T-helper 2 cell (primary cell): ENCODE data around the gene SLC22A12.

ENCODE experiments used
- DNase-seq, 5 experiments: peaks; one replicate each; pipeline versions ENCODE4 v3.0.0 to v3.0.0-alpha.2; 2012 to 2022

SLC22A12 gene

GRCh38 chr11:64605656-64606585 lies 14.9 kb downstream of the SLC22A12 start:
- no peak for DNase-seq

GRCh38 chr11:64606796-64607380 lies 15.9 kb downstream of the SLC22A12 start:
- DNase-seq, result no peak

DNA sequence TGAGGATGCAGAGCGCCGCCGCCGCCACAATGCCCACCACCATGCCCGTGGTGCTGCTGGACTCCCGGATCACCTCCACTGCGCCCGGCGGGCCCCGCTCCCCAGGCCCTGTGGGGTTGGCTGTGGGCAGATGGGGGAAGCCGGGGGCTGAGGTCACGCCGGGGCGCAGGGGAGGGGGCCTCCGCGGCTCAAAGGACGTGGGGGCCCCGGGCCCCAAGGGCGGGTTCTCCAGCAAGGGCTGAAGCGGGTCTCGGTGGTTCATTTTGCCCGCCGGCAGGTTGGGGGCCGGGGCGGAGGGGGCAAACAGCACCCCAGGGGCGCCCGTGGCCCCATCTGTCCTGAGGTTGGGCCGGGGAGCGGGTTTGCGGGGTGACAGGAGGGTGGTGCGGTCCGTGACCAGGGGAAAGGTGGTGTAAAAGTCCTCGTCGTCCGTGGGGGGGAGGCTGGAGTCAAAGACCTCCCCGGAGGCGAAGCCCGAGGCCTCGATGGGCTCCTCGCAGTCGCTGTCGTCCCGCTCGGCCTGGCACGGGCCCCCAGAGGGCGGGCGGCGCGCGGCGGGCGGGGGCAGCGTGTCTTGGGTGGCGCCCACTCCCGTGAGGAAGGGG lies 16.5 kb downstream of the SLC22A12 start:
- DNase-seq, result no peak

GRCh38 chr11:64608046-64608445 lies 17.0 kb downstream of the SLC22A12 start:
- DNase-seq, result no peak

- DNase-seq, result no peak
Observed at GRCh38 chr11:64608636-64609035, 17.6 kb downstream of the SLC22A12 start.

GRCh38 chr11:64609436-64610047 lies 18.5 kb downstream of the SLC22A12 start:
- DNase-seq, result no peak

DNA sequence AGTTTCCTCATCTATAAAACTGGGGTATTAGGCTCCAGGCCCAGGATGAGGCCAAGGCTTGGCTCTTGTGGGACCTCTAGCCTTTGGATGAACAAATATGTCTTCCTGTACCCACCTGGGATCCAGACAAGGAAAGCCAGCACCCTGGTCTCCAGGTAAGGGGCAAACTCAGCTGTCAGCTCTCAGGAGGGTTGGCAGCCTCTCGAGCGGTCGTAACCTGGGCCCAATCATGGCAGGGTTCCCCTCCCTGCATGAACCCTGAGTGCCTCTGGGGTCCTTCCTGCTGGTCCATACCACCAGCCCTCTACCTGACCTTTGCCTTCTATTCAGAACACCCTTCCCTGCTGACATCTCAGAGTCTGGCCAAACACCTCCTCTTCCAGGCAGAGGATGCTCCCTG lies 19.6 kb downstream of the SLC22A12 start:
- no peak for DNase-seq

GRCh38 chr11:64611176-64611575 lies 20.2 kb downstream of the SLC22A12 start:
- no peak for DNase-seq

- DNase-seq, result no peak
Observed at GRCh38 chr11:64611869-64612646, 21.0 kb downstream of the SLC22A12 start.

DNA sequence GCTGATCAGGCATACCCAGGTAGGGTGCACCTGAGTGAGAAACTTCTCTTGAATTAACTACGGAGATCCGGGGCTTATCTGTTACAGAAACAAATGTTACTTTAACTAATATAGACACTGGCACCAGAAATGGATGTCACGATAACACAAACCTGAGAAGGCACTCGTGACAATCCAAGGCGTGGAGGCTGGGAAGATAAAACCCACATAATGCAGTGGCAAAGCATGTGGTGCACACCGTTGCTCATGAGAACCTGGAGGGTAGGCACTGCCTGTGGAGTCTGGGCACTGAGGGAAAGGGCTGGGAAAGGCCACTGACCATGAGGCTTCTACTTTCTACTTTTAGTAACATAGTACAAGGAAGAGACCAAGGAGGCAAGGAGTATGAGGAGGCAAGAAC lies 22.6 kb downstream of the SLC22A12 start:
- no peak for DNase-seq

DNA sequence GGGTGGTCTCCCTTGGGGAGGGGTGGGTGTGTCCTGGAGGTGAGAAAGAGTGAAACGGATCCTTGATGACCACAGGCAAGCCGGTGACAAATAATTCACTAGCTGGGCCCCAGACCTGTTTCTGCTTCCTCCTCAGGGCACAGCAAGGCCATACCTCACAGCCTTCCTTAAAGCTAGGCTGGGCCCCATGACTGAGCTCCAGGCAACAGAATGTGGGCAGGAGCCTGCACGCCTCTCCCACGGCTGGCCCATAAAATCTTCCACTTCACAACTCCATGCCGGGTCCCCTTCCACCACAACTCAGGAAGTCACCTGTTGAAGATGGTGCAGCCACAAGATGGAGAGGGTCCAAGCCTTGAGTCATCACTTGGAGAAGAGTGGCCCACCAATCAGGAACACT lies 23.9 kb downstream of the SLC22A12 start:
- DNase-seq, result no peak

DNA sequence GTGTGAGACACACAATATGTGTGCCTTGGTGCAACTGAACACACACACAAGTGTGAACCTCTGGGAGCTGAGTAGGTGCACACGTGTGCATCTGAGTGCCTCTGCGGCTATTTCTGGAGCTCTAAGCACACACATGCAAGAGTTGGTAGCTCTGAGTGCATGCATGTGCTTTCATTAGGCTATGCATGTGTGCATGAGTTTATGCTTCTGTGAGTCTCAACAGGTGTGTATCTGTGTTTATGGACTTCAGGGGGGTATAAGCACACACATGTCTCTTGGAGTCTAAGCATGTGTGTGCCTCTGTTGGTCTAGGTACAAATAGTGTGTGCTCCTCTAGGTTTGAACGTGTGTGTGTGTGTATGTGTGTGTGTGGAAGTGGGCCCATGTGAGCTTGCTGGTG lies 25.8 kb downstream of the SLC22A12 start:
- no peak for DNase-seq

GRCh38 chr11:64619196-64619595 lies 28.2 kb downstream of the SLC22A12 start:
- DNase-seq, result no peak

DNA sequence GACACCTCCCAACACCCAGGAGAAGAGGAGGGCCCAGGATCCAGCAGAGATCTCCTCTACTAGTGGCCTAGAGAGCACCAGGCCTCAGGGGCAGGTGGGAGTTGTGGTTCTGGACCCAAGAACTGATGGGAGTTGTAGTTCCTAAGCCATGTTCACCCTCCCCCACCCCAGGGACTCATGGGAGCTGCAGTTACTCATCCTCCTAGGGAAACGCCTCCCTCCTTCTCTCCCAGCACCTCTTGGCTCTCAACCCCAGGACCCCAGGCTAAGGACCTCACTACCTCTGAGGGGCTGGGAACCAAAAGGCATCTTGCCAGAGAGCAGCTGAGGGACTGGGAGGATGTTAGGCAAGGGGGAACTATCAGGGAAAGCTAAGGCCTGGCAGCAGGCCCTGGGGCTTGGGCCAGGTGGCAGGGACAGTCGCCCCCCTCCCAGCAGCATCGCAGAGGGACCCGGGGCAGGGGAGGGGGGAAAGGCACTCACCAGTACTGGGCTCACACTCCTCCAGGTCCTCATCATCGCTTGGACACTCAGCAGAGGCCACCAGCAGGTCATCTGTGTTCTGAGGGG lies 28.9 kb downstream of the SLC22A12 start:
- DNase-seq, result no peak

- no peak for DNase-seq
Observed at GRCh38 chr11:64620381-64620971, 29.5 kb downstream of the SLC22A12 start.

GRCh38 chr11:64621283-64622019 lies 30.4 kb downstream of the SLC22A12 start:
- no peak for DNase-seq

DNA sequence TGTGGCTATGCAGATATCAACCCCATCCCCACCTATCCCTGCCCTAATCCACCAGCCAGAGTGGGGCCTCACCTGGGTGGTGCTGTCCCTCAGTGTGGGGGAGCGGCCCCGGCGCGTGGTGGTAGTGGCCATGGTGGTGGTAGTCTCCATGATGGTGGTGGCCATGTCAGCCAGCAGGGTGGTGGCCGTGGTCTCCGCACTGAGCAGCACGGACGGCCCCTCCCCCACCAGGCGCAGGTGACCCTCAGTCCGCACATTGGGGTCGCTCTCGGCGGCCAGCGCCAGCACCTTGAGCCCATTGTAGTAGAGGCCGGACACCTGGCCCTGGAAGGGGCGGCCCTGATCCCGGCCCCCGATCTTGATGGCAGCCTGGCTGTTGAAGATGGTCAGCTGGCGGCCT lies 31.7 kb downstream of the SLC22A12 start:
- no peak for DNase-seq

DNA sequence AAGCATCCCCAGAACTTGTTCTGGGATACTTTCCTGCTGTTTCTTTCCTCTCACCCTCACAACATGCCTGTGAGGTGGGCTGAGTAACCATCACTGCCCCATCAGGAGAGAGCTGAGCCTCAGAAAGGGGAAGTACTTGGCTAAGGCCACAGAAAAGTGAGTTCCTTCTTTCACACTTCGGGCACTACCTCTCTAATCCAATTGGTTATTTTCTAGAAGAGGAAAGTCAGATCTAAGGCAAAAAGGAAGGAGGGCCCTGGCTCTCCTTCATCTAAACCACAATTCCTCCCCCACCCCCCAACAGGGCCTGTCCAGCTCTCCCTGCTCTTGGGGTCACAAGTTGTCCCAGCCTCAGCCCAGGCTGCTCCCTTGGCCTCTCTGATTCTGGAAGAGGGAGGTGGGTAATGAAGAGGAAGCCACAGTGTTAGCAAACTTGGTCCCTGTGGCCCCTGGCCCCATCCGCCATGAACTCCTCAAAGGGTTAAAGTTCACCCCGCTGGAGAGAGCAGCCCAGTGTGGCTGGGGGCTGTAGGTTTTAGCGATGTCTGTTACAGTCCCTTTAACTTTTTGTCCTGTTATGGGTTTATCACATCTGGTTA lies 34.0 kb downstream of the SLC22A12 start:
- no peak for DNase-seq

- DNase-seq, result no peak
Observed at GRCh38 chr11:64626637-64627036, 35.6 kb downstream of the SLC22A12 start.

- DNase-seq, result no peak
Observed at GRCh38 chr11:64627371-64627770, 36.4 kb downstream of the SLC22A12 start.

DNA sequence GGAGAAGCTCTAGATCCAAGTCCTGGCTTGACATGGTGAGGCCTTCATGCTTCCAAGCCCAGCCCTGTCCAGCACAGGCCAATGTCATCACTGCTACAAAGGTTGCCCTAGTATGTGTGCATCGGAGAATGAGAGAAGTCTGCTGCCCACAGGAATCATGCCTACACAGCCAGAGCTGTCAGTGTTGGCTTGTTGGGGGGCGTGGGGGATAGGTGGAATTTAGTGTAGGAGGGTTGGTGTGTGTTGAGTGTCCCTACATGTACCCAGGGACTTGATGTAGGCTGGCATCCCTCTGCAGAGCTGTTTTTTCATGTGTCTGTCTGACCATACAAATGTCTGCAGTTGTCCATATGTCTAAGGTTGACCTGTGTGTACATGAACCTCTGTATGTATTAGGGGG lies 37.6 kb downstream of the SLC22A12 start:
- no peak for DNase-seq
